HEK293 (cell line): Measurements from ENCODE around the gene FOXRED2.
A peak's percentile ranks its signal among the peaks of the same experiment; 100 is the strongest.

Experiments
- CTCF ChIA-PET: fragments of 350-600 bp; formaldehyde crosslinking; extraction: SDS; loops from one replicate; lab custom pipeline; 2021; ENCODE audit warnings: antibody characterized with exemption; lab: Yijun Ruan, JAX
- POLR2A ChIA-PET: fragments of 300-600 bp; formaldehyde crosslinking; extraction: SDS; loops from one replicate; lab custom pipeline; 2020; ENCODE audit warnings: antibody characterized with exemption, inconsistent platforms; lab: Yijun Ruan, JAX
- H3K27ac ChIP-seq: fragments of 200-500 bp; sonication (Bioruptor generic); 2 replicates; pipeline ENCODE4 v1.5.1; 2014; ENCODE audit warnings: low read depth, low read length, control low read depth, inconsistent platforms; ENCODE audit errors: extremely low read depth
- H3K36me3 ChIP-seq, 2 experiments: fragments of 200-500 bp in 1 of 2; sonication (Bioruptor generic) in 1 of 2; 1 replicate in 1 of 2; 2 replicates in 1 of 2; pipeline ENCODE4 v1.5.1; 2014 to 2017; ENCODE audit warnings: inconsistent platforms in 2 of 2, low read length in 2 of 2; ENCODE audit not compliant: control insufficient read depth in 2 of 2, insufficient read depth in 1 of 2
- H3K4me1 ChIP-seq: fragments of 200-500 bp; sonication (Bioruptor generic); 2 replicates; pipeline ENCODE4 v1.5.1; 2014; ENCODE audit warnings: mild to moderate bottlenecking, low read length, inconsistent platforms; ENCODE audit not compliant: control insufficient read depth, insufficient read depth
- H3K4me3 ChIP-seq: 2 replicates; pipeline ENCODE4 v1.5.1; 2011; ENCODE audit warnings: low read depth, mild to moderate bottlenecking, control low read depth, low read length, moderate library complexity
- H3K9me3 ChIP-seq: fragments of 200-500 bp; sonication (Bioruptor generic); 2 replicates; pipeline ENCODE4 v1.5.1; 2014; ENCODE audit warnings: low read depth, low read length, inconsistent platforms; ENCODE audit not compliant: control insufficient read depth, insufficient read depth
- EGR2 ChIP-seq: fragments of 450-650 bp; formaldehyde crosslinking; IDR thresholded peaks from 2 replicates; pipeline ENCODE4 v1.5.1; 2016; ENCODE audit warnings: low read depth, missing biosample characterization, missing genetic modification characterization
- IKZF3 ChIP-seq: fragments of 450-650 bp; IDR thresholded peaks from 2 replicates; pipeline ENCODE4 v1.5.0; 2018; ENCODE audit warnings: missing biosample characterization, mild to moderate bottlenecking, missing genetic modification characterization, moderate library complexity
- KLF1 ChIP-seq: fragments of 450-650 bp; formaldehyde crosslinking; IDR thresholded peaks from 2 replicates; pipeline ENCODE4 v1.5.1; 2016; ENCODE audit warnings: missing biosample characterization, missing genetic modification characterization
- SALL2 ChIP-seq: fragments of 450-650 bp; formaldehyde crosslinking; IDR thresholded peaks from 2 replicates; pipeline ENCODE4 v1.5.0; 2017; ENCODE audit warnings: missing biosample characterization, mild to moderate bottlenecking, missing genetic modification characterization, borderline replicate concordance
- SCRT1 ChIP-seq: fragments of 450-650 bp; formaldehyde crosslinking; IDR thresholded peaks from 2 replicates; pipeline ENCODE4 v1.5.1; 2016; ENCODE audit warnings: missing biosample characterization, missing genetic modification characterization, borderline replicate concordance
- SCRT2 ChIP-seq: fragments of 450-650 bp; formaldehyde crosslinking; IDR thresholded peaks from 2 replicates; pipeline ENCODE4 v1.5.1; 2016; ENCODE audit warnings: missing biosample characterization, missing genetic modification characterization
- TSHZ1 ChIP-seq: fragments of 450-650 bp; formaldehyde crosslinking; IDR thresholded peaks from 2 replicates; pipeline ENCODE4 v1.5.1; 2016; ENCODE audit warnings: missing biosample characterization, missing genetic modification characterization, borderline replicate concordance
- WT1 ChIP-seq: fragments of 450-650 bp; formaldehyde crosslinking; IDR thresholded peaks from 2 replicates; pipeline ENCODE4 v1.5.1; 2016; ENCODE audit warnings: missing biosample characterization, missing genetic modification characterization
- ZBTB17 ChIP-seq: fragments of 450-650 bp; formaldehyde crosslinking; IDR thresholded peaks from 2 replicates; pipeline ENCODE4 v1.5.1; 2016; ENCODE audit warnings: missing biosample characterization, missing genetic modification characterization
- ZNF114 ChIP-seq: fragments of 450-650 bp; formaldehyde crosslinking; IDR thresholded peaks from 2 replicates; pipeline ENCODE4 v1.5.0; 2017; ENCODE audit warnings: missing biosample characterization, missing genetic modification characterization
- ZNF157 ChIP-seq: fragments of 450-650 bp; formaldehyde crosslinking; IDR thresholded peaks from 2 replicates; pipeline ENCODE4 v1.5.1; 2016; ENCODE audit warnings: missing biosample characterization, missing genetic modification characterization
- ZNF2 ChIP-seq: fragments of 450-650 bp; formaldehyde crosslinking; IDR thresholded peaks from 2 replicates; pipeline ENCODE4 v1.5.1; 2016; ENCODE audit warnings: missing biosample characterization, missing genetic modification characterization
- ZNF214 ChIP-seq: fragments of 450-650 bp; formaldehyde crosslinking; IDR thresholded peaks from 2 replicates; pipeline ENCODE4 v1.5.1; 2017; ENCODE audit warnings: missing biosample characterization, mild to moderate bottlenecking, missing genetic modification characterization, borderline replicate concordance
- ZNF248 ChIP-seq: fragments of 450-650 bp; formaldehyde crosslinking; IDR thresholded peaks from 2 replicates; pipeline ENCODE4 v1.5.1; 2017; ENCODE audit warnings: missing biosample characterization, missing genetic modification characterization
- ZNF26 ChIP-seq: fragments of 450-650 bp; formaldehyde crosslinking; IDR thresholded peaks from 2 replicates; pipeline ENCODE4 v1.5.1; 2016; ENCODE audit warnings: missing biosample characterization, missing genetic modification characterization
- ZNF266 ChIP-seq: fragments of 450-650 bp; formaldehyde crosslinking; IDR thresholded peaks from 2 replicates; pipeline ENCODE4 v1.5.1; 2016; ENCODE audit warnings: missing biosample characterization, missing genetic modification characterization, low read depth
- ZNF335 ChIP-seq: fragments of 450-650 bp; formaldehyde crosslinking; conservative IDR thresholded peaks from 2 replicates; pipeline ENCODE4 v1.5.1; 2016; ENCODE audit warnings: missing biosample characterization, missing genetic modification characterization
- ZNF362 ChIP-seq: fragments of 450-650 bp; formaldehyde crosslinking; IDR thresholded peaks from 2 replicates; pipeline ENCODE4 v1.5.1; 2016; ENCODE audit warnings: missing biosample characterization, missing genetic modification characterization
- ZNF48 ChIP-seq: fragments of 450-650 bp; formaldehyde crosslinking; IDR thresholded peaks from 2 replicates; pipeline ENCODE4 v1.5.1; 2016; ENCODE audit warnings: missing biosample characterization, missing genetic modification characterization
- ZNF544 ChIP-seq: fragments of 450-650 bp; formaldehyde crosslinking; IDR thresholded peaks from 2 replicates; pipeline ENCODE4 v1.5.0; 2017; ENCODE audit warnings: missing biosample characterization, missing genetic modification characterization
- ZNF548 ChIP-seq: fragments of 450-650 bp; formaldehyde crosslinking; IDR thresholded peaks from 2 replicates; pipeline ENCODE4 v1.5.1; 2016; ENCODE audit warnings: missing biosample characterization, missing genetic modification characterization
- ZNF571 ChIP-seq: fragments of 450-650 bp; formaldehyde crosslinking; IDR thresholded peaks from 2 replicates; pipeline ENCODE4 v1.5.0; 2017; ENCODE audit warnings: missing biosample characterization, missing genetic modification characterization
- ZNF596 ChIP-seq: fragments of 450-650 bp; IDR thresholded peaks from 2 replicates; pipeline ENCODE4 v1.5.0; 2018; ENCODE audit warnings: missing biosample characterization, mild to moderate bottlenecking, missing genetic modification characterization, moderate library complexity
- ZNF600 ChIP-seq: fragments of 450-650 bp; formaldehyde crosslinking; IDR thresholded peaks from 2 replicates; pipeline ENCODE4 v1.5.1; 2016; ENCODE audit warnings: missing biosample characterization, missing genetic modification characterization
- ZNF654 ChIP-seq: fragments of 450-650 bp; formaldehyde crosslinking; IDR thresholded peaks from 2 replicates; pipeline ENCODE4 v1.5.1; 2016; ENCODE audit warnings: low read depth, missing biosample characterization, missing genetic modification characterization
- ZNF664 ChIP-seq: fragments of 450-650 bp; formaldehyde crosslinking; IDR thresholded peaks from 2 replicates; pipeline ENCODE4 v1.5.1; 2016; ENCODE audit warnings: missing biosample characterization, missing genetic modification characterization
- ZNF670 ChIP-seq: fragments of 450-650 bp; formaldehyde crosslinking; IDR thresholded peaks from 2 replicates; pipeline ENCODE4 v1.5.1; 2016; ENCODE audit warnings: missing biosample characterization, missing genetic modification characterization, low read depth
- TF ChIP-seq, protein P1 (sequence below): fragments of 450-650 bp; formaldehyde crosslinking; IDR thresholded peaks from 2 replicates; pipeline ENCODE4 v1.5.1; 2016; ENCODE audit warnings: missing biosample characterization, missing genetic modification characterization
- TF ChIP-seq, protein P2 (sequence below): fragments of 450-650 bp; formaldehyde crosslinking; IDR thresholded peaks from 2 replicates; pipeline ENCODE4 v1.5.1; 2016; ENCODE audit warnings: missing biosample characterization, missing genetic modification characterization, borderline replicate concordance

The FOXRED2 gene

DNA sequence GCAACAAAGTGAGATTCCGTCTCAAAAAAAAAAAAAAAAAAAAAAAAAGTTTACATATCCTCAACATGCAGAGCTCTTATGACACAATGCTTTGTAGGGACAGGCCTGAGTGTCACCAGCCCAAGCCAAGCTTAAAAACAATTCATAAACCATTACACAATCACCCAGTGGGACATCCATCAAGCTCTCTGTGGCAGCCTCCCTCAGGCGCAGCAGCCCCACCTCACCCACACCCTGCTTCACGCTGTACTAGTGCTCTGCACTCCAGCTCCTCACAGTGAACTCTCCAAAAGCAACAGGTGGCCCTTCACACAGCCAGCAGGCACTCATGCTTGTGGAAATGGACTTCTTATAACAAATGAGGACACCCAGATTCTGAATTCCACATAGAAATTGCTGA lies 3.5 kb upstream of the FOXRED2 start (continued):
- TF ChIP-seq ZNF362 (tag by site-specific recombination) (0 out of 2 replicates have a peak, but pooled peaks have one; percentile 74), ZNF114 (tag by site-specific recombination) (no peak), ZNF335 (no peak), ZNF248 (no peak), SCRT2 (tag by site-specific recombination) (peak; percentile 98), SALL2 (tag by site-specific recombination) (no peak), IKZF3 (no peak), ZNF2 (tag by site-specific recombination) (no peak), SCRT1 (peak; percentile 96), EGR2 (no peak), ZNF157 (no peak), ZNF670 (tag by site-specific recombination) (no peak), WT1 (tag by site-specific recombination) (no peak), ZNF664 (tag by site-specific recombination) (no peak), TSHZ1 (no peak), ZNF548 (tag by site-specific recombination) (no peak), ZNF214 (tag by site-specific recombination) (no peak), ZNF654 (tag by site-specific recombination) (no peak), ZBTB17 (tag by site-specific recombination) (no peak), ZNF600 (tag by site-specific recombination) (no peak), KLF1 (tag by site-specific recombination) (peak; percentile 67)
- TF ChIP-seq, protein P1, sequence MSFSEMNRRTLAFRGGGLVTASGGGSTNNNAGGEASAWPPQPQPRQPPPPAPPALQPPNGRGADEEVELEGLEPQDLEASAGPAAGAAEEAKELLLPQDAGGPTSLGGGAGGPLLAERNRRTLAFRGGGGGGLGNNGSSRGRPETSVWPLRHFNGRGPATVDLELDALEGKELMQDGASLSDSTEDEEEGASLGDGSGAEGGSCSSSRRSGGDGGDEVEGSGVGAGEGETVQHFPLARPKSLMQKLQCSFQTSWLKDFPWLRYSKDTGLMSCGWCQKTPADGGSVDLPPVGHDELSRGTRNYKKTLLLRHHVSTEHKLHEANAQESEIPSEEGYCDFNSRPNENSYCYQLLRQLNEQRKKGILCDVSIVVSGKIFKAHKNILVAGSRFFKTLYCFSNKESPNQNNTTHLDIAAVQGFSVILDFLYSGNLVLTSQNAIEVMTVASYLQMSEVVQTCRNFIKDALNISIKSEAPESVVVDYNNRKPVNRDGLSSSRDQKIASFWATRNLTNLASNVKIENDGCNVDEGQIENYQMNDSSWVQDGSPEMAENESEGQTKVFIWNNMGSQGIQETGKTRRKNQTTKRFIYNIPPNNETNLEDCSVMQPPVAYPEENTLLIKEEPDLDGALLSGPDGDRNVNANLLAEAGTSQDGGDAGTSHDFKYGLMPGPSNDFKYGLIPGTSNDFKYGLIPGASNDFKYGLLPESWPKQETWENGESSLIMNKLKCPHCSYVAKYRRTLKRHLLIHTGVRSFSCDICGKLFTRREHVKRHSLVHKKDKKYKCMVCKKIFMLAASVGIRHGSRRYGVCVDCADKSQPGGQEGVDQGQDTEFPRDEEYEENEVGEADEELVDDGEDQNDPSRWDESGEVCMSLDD (tag by site-specific recombination): no peak

DNA sequence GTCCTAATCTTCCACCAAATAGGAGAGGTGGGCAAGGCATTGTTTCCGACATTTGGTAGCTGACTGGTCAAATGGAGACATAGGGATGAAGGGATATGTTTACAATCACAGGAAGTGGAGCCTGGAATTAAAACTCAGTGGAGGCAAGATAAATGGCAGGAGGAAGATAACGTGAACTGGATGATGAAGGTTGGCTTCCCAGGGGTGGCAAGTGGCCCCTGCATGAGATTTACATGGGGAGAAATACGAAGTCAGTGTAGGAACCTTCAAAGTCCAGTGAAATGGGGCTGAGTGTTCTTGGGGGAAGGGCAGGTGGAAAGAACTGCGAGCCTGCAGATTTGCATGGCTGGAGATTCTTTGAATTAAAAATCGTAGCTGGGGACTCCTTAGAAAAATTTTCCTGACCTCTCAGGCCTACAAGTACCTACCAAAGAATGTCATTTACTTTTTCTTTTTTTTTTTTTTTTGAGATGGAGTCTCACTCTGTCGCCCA lies 724 bp upstream of the FOXRED2 start:
- POLR2A ChIA-PET: interaction anchor here (0.5 to 5.9 kb wide), 12 partner anchors 8 to 315 kb away, joined by 3 to 35 read pairs (median 4); partner anchors contain the start of genes APOL2, EIF3D, IFT27 and MYH9
- peak overlapping the region; percentile 85 for H3K27ac ChIP-seq
- TF ChIP-seq ZNF596 (tag by site-specific recombination): no peak
- TF ChIP-seq, protein P2, sequence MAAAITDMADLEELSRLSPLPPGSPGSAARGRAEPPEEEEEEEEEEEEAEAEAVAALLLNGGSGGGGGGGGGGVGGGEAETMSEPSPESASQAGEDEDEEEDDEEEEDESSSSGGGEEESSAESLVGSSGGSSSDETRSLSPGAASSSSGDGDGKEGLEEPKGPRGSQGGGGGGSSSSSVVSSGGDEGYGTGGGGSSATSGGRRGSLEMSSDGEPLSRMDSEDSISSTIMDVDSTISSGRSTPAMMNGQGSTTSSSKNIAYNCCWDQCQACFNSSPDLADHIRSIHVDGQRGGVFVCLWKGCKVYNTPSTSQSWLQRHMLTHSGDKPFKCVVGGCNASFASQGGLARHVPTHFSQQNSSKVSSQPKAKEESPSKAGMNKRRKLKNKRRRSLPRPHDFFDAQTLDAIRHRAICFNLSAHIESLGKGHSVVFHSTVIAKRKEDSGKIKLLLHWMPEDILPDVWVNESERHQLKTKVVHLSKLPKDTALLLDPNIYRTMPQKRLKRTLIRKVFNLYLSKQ: no peak
- TF ChIP-seq ZBTB17 (tag by site-specific recombination): peak; percentile 16; the same call in 1 of the 2 replicates
- TF ChIP-seq ZNF26: no peak
- TF ChIP-seq ZNF48 (tag by site-specific recombination): no peak
- no peak for TF ChIP-seq WT1 (tag by site-specific recombination)
- TF ChIP-seq ZNF544 (tag by site-specific recombination): no peak
- TF ChIP-seq KLF1 (tag by site-specific recombination): no peak
- no peak for TF ChIP-seq ZNF266 (tag by site-specific recombination)
- TF ChIP-seq ZNF571 (tag by site-specific recombination): no peak

More for the DNA sequence above, 724 bp upstream of the FOXRED2 start:
- Histone ChIP-seq H3K4me3 (0 out of 2 replicates have a peak overlapping the region, but pooled peaks have one; percentile 20), H3K4me1 (peaks cover 3% of the 10 kb centered on the region; the same call in 1 of the 2 replicates), H3K36me3 (peaks cover 16 to 63% of the 10 kb centered on the region in 2 experiments), H3K9me3 (no peaks in the 10 kb centered on the region)
- CTCF ChIA-PET: interaction anchor here (0.6 to 1.2 kb wide), 2 partner anchors 21 kb away, joined by 5 to 9 read pairs; no protein-coding TSS in a partner anchor
